SK-N-SH (cell line): Measurements from ENCODE around the gene SLCO3A1.

Experiments
- CTCF ChIP-seq: fragments of 200-600 bp; sonication (generic); IDR thresholded peaks from 2 replicates; pipeline ENCODE4 v1.6.1; 2017; ENCODE audit warnings: antibody characterized with exemption, mild to moderate bottlenecking, moderate library complexity
- EP300 ChIP-seq, 2 experiments: IDR thresholded peaks; 2 replicates each; pipeline versions ENCODE4 v1.4.0 to v1.6.1; 2012; ENCODE audit warnings: borderline replicate concordance in 1 of 2, low read depth in 1 of 2, low read length in 1 of 2
- EZH2phosphoT487 ChIP-seq: fragments of 200-600 bp; sonication (generic); IDR thresholded peaks from 2 replicates; pipeline ENCODE4 v1.6.1; 2017; ENCODE audit warnings: low read depth, mixed run types, mild to moderate bottlenecking, antibody characterized with exemption, moderate library complexity, borderline replicate concordance
- IRF3 ChIP-seq: fragments of 150-350 bp; IDR thresholded peaks from 2 replicates; pipeline ENCODE4 v1.6.1; 2016; ENCODE audit warnings: mild to moderate bottlenecking, low read depth, low read length
- JUND ChIP-seq: IDR thresholded peaks from 2 replicates; pipeline ENCODE4 v1.4.0; 2012
- MAX ChIP-seq: IDR thresholded peaks from 2 replicates; pipeline ENCODE4 v1.4.0; 2012; ENCODE audit warnings: low read depth
- POLR2AphosphoS5 ChIP-seq: IDR thresholded peaks from 2 replicates; pipeline ENCODE4 v1.6.1; 2012; ENCODE audit warnings: low read depth, low read length
- RAD21 ChIP-seq: IDR thresholded peaks from 2 replicates; pipeline ENCODE4 v1.6.1; 2012; ENCODE audit warnings: mild to moderate bottlenecking, low read length
- RCOR1 ChIP-seq: fragments of 150-350 bp; IDR thresholded peaks from 2 replicates; pipeline ENCODE4 v1.6.1; 2017; ENCODE audit warnings: antibody characterized with exemption, low read length
- RFX5 ChIP-seq: IDR thresholded peaks from 2 replicates; pipeline ENCODE4 v1.6.1; 2012; ENCODE audit warnings: mild to moderate bottlenecking, improper control_type of control experiment, low read length
- TAF1 ChIP-seq: IDR thresholded peaks from 2 replicates; pipeline ENCODE4 v1.6.1; 2012; ENCODE audit warnings: low read depth, mild to moderate bottlenecking, low read length, moderate library complexity, borderline replicate concordance
- USF1 ChIP-seq: IDR thresholded peaks from 2 replicates; pipeline ENCODE4 v1.4.0; 2012; ENCODE audit warnings: low read depth, borderline replicate concordance
- YY1 ChIP-seq: IDR thresholded peaks from 2 replicates; pipeline ENCODE4 v1.4.0; 2012; ENCODE audit warnings: low read depth, mild to moderate bottlenecking
- ZBTB33 ChIP-seq: IDR thresholded peaks from 2 replicates; pipeline ENCODE4 v1.4.0; 2012; ENCODE audit warnings: low read depth, borderline replicate concordance

GRCh38 chr15:92162657-92163056 lies 309.1 kb downstream of the SLCO3A1 start:
- TF ChIP-seq CTCF (no peak), RCOR1 (no peak), ZBTB33 (no peak), USF1 (no peak), IRF3 (no peak), RAD21 (no peak), MAX (no peak), POLR2AphosphoS5 (no peak), YY1 (no peak), EZH2phosphoT487 (no peak), JUND (no peak), RFX5 (no peak), EP300 (IDR thresholded peaks at IDR 0.05; ENCODE audit: borderline replicate concordance in 1 of 2, low read depth in 1 of 2, low read length in 1 of 2) (no peak), TAF1 (no peak)
